Measurements from ENCODE around the gene MRPS5.

- TF ChIP-seq TAF1 (IDR thresholded peaks at IDR 0.05; ENCODE audit: borderline replicate concordance, insufficient read depth, low read length) (no peak), POLR2AphosphoS5 (IDR thresholded peaks at IDR 0.05; ENCODE audit: low read depth, low read length) (no peak), SIN3A (IDR thresholded peaks at IDR 0.05; ENCODE audit: borderline replicate concordance, insufficient read depth, low read length) (no peak)
- TF ChIP-seq, protein P1, sequence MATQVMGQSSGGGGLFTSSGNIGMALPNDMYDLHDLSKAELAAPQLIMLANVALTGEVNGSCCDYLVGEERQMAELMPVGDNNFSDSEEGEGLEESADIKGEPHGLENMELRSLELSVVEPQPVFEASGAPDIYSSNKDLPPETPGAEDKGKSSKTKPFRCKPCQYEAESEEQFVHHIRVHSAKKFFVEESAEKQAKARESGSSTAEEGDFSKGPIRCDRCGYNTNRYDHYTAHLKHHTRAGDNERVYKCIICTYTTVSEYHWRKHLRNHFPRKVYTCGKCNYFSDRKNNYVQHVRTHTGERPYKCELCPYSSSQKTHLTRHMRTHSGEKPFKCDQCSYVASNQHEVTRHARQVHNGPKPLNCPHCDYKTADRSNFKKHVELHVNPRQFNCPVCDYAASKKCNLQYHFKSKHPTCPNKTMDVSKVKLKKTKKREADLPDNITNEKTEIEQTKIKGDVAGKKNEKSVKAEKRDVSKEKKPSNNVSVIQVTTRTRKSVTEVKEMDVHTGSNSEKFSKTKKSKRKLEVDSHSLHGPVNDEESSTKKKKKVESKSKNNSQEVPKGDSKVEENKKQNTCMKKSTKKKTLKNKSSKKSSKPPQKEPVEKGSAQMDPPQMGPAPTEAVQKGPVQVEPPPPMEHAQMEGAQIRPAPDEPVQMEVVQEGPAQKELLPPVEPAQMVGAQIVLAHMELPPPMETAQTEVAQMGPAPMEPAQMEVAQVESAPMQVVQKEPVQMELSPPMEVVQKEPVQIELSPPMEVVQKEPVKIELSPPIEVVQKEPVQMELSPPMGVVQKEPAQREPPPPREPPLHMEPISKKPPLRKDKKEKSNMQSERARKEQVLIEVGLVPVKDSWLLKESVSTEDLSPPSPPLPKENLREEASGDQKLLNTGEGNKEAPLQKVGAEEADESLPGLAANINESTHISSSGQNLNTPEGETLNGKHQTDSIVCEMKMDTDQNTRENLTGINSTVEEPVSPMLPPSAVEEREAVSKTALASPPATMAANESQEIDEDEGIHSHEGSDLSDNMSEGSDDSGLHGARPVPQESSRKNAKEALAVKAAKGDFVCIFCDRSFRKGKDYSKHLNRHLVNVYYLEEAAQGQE (IDR thresholded peaks at IDR 0.05; ENCODE audit: insufficient read depth in 1 of 2, low read depth in 2 of 2, low read length in 2 of 2), result no peak
Observed at GRCh38 chr2:95121093-95121406, 558 bp downstream of the MRPS5 start.
